H1 (cell line): ENCODE measurements around the gene PHACTR1. TPM values are rescaled to one million over a fixed set of nuclear protein-coding genes. Genes with fewer than 3 reads are reported as not detected.

Experiments
- CTCF ChIA-PET: fragments of 300-600 bp; sonication (Branson Sonifier 250); formaldehyde crosslinking; loops from one replicate; lab custom pipeline; 2021; ENCODE audit not compliant: partially characterized antibody; lab: Charles Lee
- POLR2A ChIA-PET: fragments of 300-600 bp; sonication (Branson Sonifier 250); formaldehyde crosslinking; loops from one replicate; lab custom pipeline; 2021; ENCODE audit warnings: inconsistent platforms; ENCODE audit not compliant: partially characterized antibody; lab: Charles Lee
- DNase-seq, 2 experiments: peaks; one replicate each; pipeline versions ENCODE4 v3.0.0 to v3.0.0-alpha.2; 2010 to 2022; ENCODE audit warnings: low spot score in 2 of 2, low read depth in 1 of 2, mixed read lengths in 1 of 2
- FAIRE-seq: peaks from 2 replicates; lab custom pipeline; 2011; peaks lifted over from hg19 to GRCh38; lab: Jason Lieb, UNC
- H2AFZ ChIP-seq: 2 replicates; pipeline ENCODE4 v1.8.1; 2012; ENCODE audit warnings: low read length, inconsistent platforms
- H2AK5ac ChIP-seq: 2 replicates; pipeline ENCODE4 v1.6.1; 2013; ENCODE audit warnings: low read depth, low read length
- H2BK120ac ChIP-seq: replicated peaks from 2 replicates; pipeline ENCODE3; 2013; ENCODE audit warnings: low read depth, low read length, inconsistent platforms
- H2BK12ac ChIP-seq: 2 replicates; pipeline ENCODE4 v1.6.1; 2013; ENCODE audit warnings: low read depth, low read length
- H2BK15ac ChIP-seq: 2 replicates; pipeline ENCODE4 v1.6.1; 2013; ENCODE audit warnings: low read length
- H2BK20ac ChIP-seq: 2 replicates; pipeline ENCODE4 v1.6.1; 2013; ENCODE audit warnings: low read length
- H2BK5ac ChIP-seq: 2 replicates; pipeline ENCODE4 v1.6.1; 2013; ENCODE audit warnings: low read depth, low read length
- H3K14ac ChIP-seq: 2 replicates; pipeline ENCODE4 v1.6.1; 2013; ENCODE audit warnings: inconsistent platforms; ENCODE audit not compliant: insufficient read length
- H3K18ac ChIP-seq: 2 replicates; pipeline ENCODE4 v1.6.1; 2013; ENCODE audit warnings: low read length; ENCODE audit errors: extremely low read depth
- H3K23ac ChIP-seq: 2 replicates; pipeline ENCODE4 v1.6.1; 2013; ENCODE audit warnings: inconsistent platforms; ENCODE audit not compliant: insufficient read length
- H3K23me2 ChIP-seq: 2 replicates; pipeline ENCODE4 v1.6.1; 2013; ENCODE audit warnings: low read depth, low read length
- H3K27ac ChIP-seq: 2 replicates; pipeline ENCODE4 v1.6.1; 2011; ENCODE audit warnings: low read depth, low read length, inconsistent platforms
- H3K27me3 ChIP-seq, 4 experiments: replicated peaks in 1 of 4; 1 replicate in 1 of 4; 2 replicates in 3 of 4; pipeline versions ENCODE4 v1.6.1 to v1.8.1; 2011 to 2013; ENCODE audit warnings: low read length in 3 of 4, mild to moderate bottlenecking in 3 of 4, inconsistent platforms in 2 of 4, mixed read lengths in 2 of 4, moderate library complexity in 1 of 4; ENCODE audit not compliant: control insufficient read depth in 3 of 4, insufficient read depth in 3 of 4; ENCODE audit errors: extremely low read depth in 1 of 4
- H3K36me3 ChIP-seq, 4 experiments: 2 replicates each; pipeline versions ENCODE4 v1.6.1 to v1.8.1; 2011 to 2013; ENCODE audit warnings: mild to moderate bottlenecking in 4 of 4, low read length in 3 of 4, moderate library complexity in 2 of 4, control low read depth in 1 of 4, inconsistent platforms in 1 of 4; ENCODE audit not compliant: insufficient read depth in 4 of 4, control insufficient read depth in 2 of 4
- H3K4ac ChIP-seq: replicated peaks from 2 replicates; pipeline ENCODE3; 2013; ENCODE audit warnings: low read length, low read depth, mixed read lengths, inconsistent platforms; ENCODE audit not compliant: insufficient read length
- H3K4me1 ChIP-seq, 4 experiments: replicated peaks in 1 of 4; 1 replicate in 1 of 4; 2 replicates in 3 of 4; pipeline versions ENCODE4 v1.6.1 to v1.8.1; 2011 to 2013; ENCODE audit warnings: low read length in 3 of 4, inconsistent platforms in 2 of 4, mixed read lengths in 1 of 4; ENCODE audit not compliant: insufficient read depth in 4 of 4, control insufficient read depth in 3 of 4
- H3K4me2 ChIP-seq, 2 experiments: 2 replicates each; pipeline versions ENCODE4 v1.6.1 to v1.8.1; 2011 to 2013; ENCODE audit warnings: low read depth in 2 of 2, low read length in 2 of 2, control low read depth in 1 of 2, inconsistent platforms in 1 of 2, mild to moderate bottlenecking in 1 of 2; ENCODE audit not compliant: insufficient read depth in 1 of 2
- H3K4me3 ChIP-seq, 4 experiments: fragments of 200-600, 300-600 bp in 1 of 4; sonication (generic), shearing (Covaris generic), sonication (Bioruptor Twin) in 1 of 4; 2 replicates each; pipeline versions ENCODE4 v1.5.1 to v1.8.1; 2011 to 2016; ENCODE audit warnings: low read length in 4 of 4, low read depth in 3 of 4, control low read depth in 2 of 4, inconsistent platforms in 2 of 4, mild to moderate bottlenecking in 2 of 4, mixed read lengths in 1 of 4, moderate library complexity in 1 of 4; ENCODE audit not compliant: insufficient read depth in 2 of 4; ENCODE audit errors: extremely low read depth in 1 of 4
- H3K56ac ChIP-seq: replicated peaks from 2 replicates; pipeline ENCODE3; 2013; ENCODE audit warnings: low read depth, mild to moderate bottlenecking, mixed read lengths, low read length, inconsistent platforms; ENCODE audit not compliant: insufficient read length
- H3K79me1 ChIP-seq: 2 replicates; pipeline ENCODE4 v1.6.1; 2013; ENCODE audit warnings: low read depth, low read length, control low read depth
- H3K79me2 ChIP-seq, 2 experiments: 2 replicates each; pipeline versions ENCODE4 v1.6.1 to v1.8.1; 2012 to 2013; ENCODE audit warnings: low read length in 2 of 2, mild to moderate bottlenecking in 2 of 2, inconsistent platforms in 1 of 2; ENCODE audit not compliant: insufficient read depth in 2 of 2, control insufficient read depth in 1 of 2
- H3K9ac ChIP-seq, 4 experiments: replicated peaks in 1 of 4; 1 replicate in 1 of 4; 2 replicates in 3 of 4; pipeline versions ENCODE4 v1.6.1 to v1.8.1; 2011 to 2013; ENCODE audit warnings: low read depth in 3 of 4, low read length in 3 of 4, control low read depth in 2 of 4, mild to moderate bottlenecking in 2 of 4, moderate library complexity in 2 of 4, inconsistent platforms in 1 of 4; ENCODE audit errors: extremely low read depth in 1 of 4
- H3K9me3 ChIP-seq, 2 experiments: 2 replicates each; pipeline versions ENCODE4 v1.6.1 to v1.8.1; 2012 to 2013; ENCODE audit warnings: mild to moderate bottlenecking in 2 of 2, moderate library complexity in 2 of 2, control low read depth in 1 of 2, inconsistent platforms in 1 of 2, low read depth in 1 of 2, low read length in 1 of 2, mixed read lengths in 1 of 2; ENCODE audit not compliant: insufficient read depth in 2 of 2
- H4K20me1 ChIP-seq, 2 experiments: replicated peaks in 1 of 2; 2 replicates each; pipeline versions ENCODE3 to v1.8.1; 2011 to 2013; ENCODE audit warnings: inconsistent platforms in 2 of 2, low read length in 2 of 2, mild to moderate bottlenecking in 1 of 2; ENCODE audit not compliant: insufficient read depth in 2 of 2, control insufficient read depth in 1 of 2
- H4K5ac ChIP-seq: 2 replicates; pipeline ENCODE4 v1.6.1; 2013; ENCODE audit warnings: low read length, low read depth, mixed read lengths, inconsistent platforms; ENCODE audit not compliant: insufficient read length
- H4K8ac ChIP-seq: 2 replicates; pipeline ENCODE4 v1.8.0; 2013; ENCODE audit warnings: mild to moderate bottlenecking, moderate library complexity, low read length, inconsistent platforms; ENCODE audit not compliant: insufficient read depth; ENCODE audit errors: extremely low read depth
- H4K91ac ChIP-seq: replicated peaks from 2 replicates; pipeline ENCODE3; 2013; ENCODE audit warnings: low read length, mixed read lengths, inconsistent platforms; ENCODE audit not compliant: insufficient read length
- FOSL1 ChIP-seq: IDR thresholded peaks from 2 replicates; pipeline ENCODE4 v1.6.1; 2011; ENCODE audit warnings: mild to moderate bottlenecking, low read depth, low read length, moderate library complexity; ENCODE audit not compliant: insufficient read depth
- JUN ChIP-seq: IDR thresholded peaks from 2 replicates; pipeline ENCODE4 v1.6.1; 2011; ENCODE audit warnings: low read depth, mild to moderate bottlenecking, improper control_type of control experiment, low read length
- POU5F1 ChIP-seq: IDR thresholded peaks from 2 replicates; pipeline ENCODE4 v1.6.1; 2011; ENCODE audit warnings: low read depth, mild to moderate bottlenecking, low read length, moderate library complexity
- RXRA ChIP-seq: IDR thresholded peaks from 2 replicates; pipeline ENCODE4 v1.6.1; 2011; ENCODE audit warnings: low read depth, mild to moderate bottlenecking, low read length, moderate library complexity; ENCODE audit not compliant: insufficient read depth
- SP4 ChIP-seq: IDR thresholded peaks from 2 replicates; pipeline ENCODE4 v1.6.1; 2012; ENCODE audit warnings: low read length, inconsistent platforms
- TAF7 ChIP-seq: optimal IDR thresholded peaks from 2 replicates; pipeline ENCODE3; 2011; ENCODE audit warnings: low read depth, mild to moderate bottlenecking, inconsistent platforms, low read length, moderate library complexity, borderline replicate concordance
- WGBS, 2 experiments: shearing (Covaris generic) in 1 of 2; methylation state at CpG; one replicate each; pipeline versions ENCODE4 v1.1.6 to v1.1.7; 2013 to 2015; ENCODE audit warnings: low lambda C conversion rate in 2 of 2, mixed read lengths in 2 of 2, inconsistent platforms in 1 of 2, low coverage in 1 of 2, missing lambda C conversion rate in 1 of 2; ENCODE audit not compliant: insufficient replicate concordance in 2 of 2, insufficient coverage in 1 of 2, insufficient read length in 1 of 2; ENCODE audit errors: extremely low coverage in 1 of 2, missing lambda C conversion rate in 1 of 2; 5-methylcytosine and 5-hydroxymethylcytosine counted together
- polyA plus RNA-seq, 7 experiments: library from polyadenylated mRNA; depleted of rRNA in 3 of 7; stranded (reverse) in 5 of 7; unstranded in 2 of 7; fragments of >200 nt in 5 of 7; fragments of 200-250 nt in 2 of 7; gene quantifications; 1 replicate in 5 of 7; 2 replicates in 1 of 7; 4 replicates in 1 of 7; pipeline versions ENCODE4 v1.2.1 to v1.2.3, GENCODE V29; 2011 to 2013; ENCODE audit warnings: missing spikeins in 2 of 7, mixed read lengths in 2 of 7
- total RNA-seq: library from RNA; stranded (reverse); fragmentation: NEBNext Ultra II Directional; extraction: Animal tissue kit (Norgen Biotek cat#: 25700); gene quantifications from 2 replicates; pipeline ENCODE4 v1.2.1, GENCODE V29; 2021

PHACTR1 gene
- total and polyA plus RNA-seq, 2 of the 8 experiments (the other 6 are each of a cell fraction or from before 2014, with no cell fraction given) = 3.9 to 17.1 TPM

GRCh38 chr6:12896208-12896733 lies 179.7 kb downstream of the PHACTR1 start:
- H2AK5ac ChIP-seq = no peak overlapping the region
- no peaks in the 10 kb centered on the region; the same call in 1 of the 2 replicates for H3K23me2 ChIP-seq
- 88% methylated on average over 7 of the region's 7 CpGs; no CpG with 5 or more reads in 1 of the 2 experiments for WGBS, 2 experiments
- H3K79me2 ChIP-seq = no peaks in the 10 kb centered on the region; a peak in 1 of 4 replicates
- H2BK5ac ChIP-seq = no peak overlapping the region
- FAIRE-seq (no peak), DNase-seq (no peak)
- no peak overlapping the region for H2BK120ac ChIP-seq
- no peak for TF ChIP-seq SP4
- no peak for TF ChIP-seq RXRA
- no peak for TF ChIP-seq FOSL1
- TF ChIP-seq POU5F1 = no peak
- TF ChIP-seq JUN = no peak
- TF ChIP-seq TAF7 = no peak
- no peak overlapping the region for H3K9ac ChIP-seq
- no peak overlapping the region for H3K27ac ChIP-seq
- H4K91ac ChIP-seq = no peak overlapping the region
- no peak overlapping the region for H2AFZ ChIP-seq
- CTCF ChIA-PET = interaction anchor here (0.7 to 5.9 kb wide), 5 partner anchors 14 to 260 kb away, joined by 3 to 58 read pairs (median 3); no protein-coding TSS in a partner anchor
- no peak overlapping the region for H4K5ac ChIP-seq
- POLR2A ChIA-PET = no interaction called here
- H2BK12ac ChIP-seq = no peak overlapping the region
- no peak overlapping the region for H3K18ac ChIP-seq
- H3K27me3 ChIP-seq = no peaks in the 10 kb centered on the region
- H3K56ac ChIP-seq = no peak overlapping the region
- H3K4ac ChIP-seq = no peak overlapping the region
- no peaks in the 10 kb centered on the region for H3K36me3 ChIP-seq
- no peak overlapping the region for H2BK20ac ChIP-seq
- peaks cover 0 to 2% of the 10 kb centered on the region in 2 experiments; a peak in 1 of 4 replicates for H3K9me3 ChIP-seq
- H3K4me2 ChIP-seq = no peak overlapping the region
- H3K79me1 ChIP-seq = peaks cover 3% of the 10 kb centered on the region
- H3K4me3 ChIP-seq = no peak overlapping the region
- H3K23ac ChIP-seq = no peak overlapping the region
- H3K14ac ChIP-seq = no peak overlapping the region
- H2BK15ac ChIP-seq = no peak overlapping the region
- peaks cover 0 to 7% (median under 1%) of the 10 kb centered on the region in 4 experiments; a peak in 3 of 7 replicates for H3K4me1 ChIP-seq
- H4K20me1 ChIP-seq = no peaks in the 10 kb centered on the region
- no peak overlapping the region for H4K8ac ChIP-seq
